OCI-M2 (cell line): ENCODE measurements around the gene ALDH1L2.
"Not testable (repeated sequence)": the region's sequence is repeated elsewhere in the genome, so short reads cannot be mapped to it uniquely, and the experiment has no call there.

Experiments
- DNase-seq: peaks from one replicate; lab custom pipeline; 2025; ENCODE audit not compliant: unreplicated experiment; lab: John Stamatoyannopoulos, UW

Gene ALDH1L2

DNA sequence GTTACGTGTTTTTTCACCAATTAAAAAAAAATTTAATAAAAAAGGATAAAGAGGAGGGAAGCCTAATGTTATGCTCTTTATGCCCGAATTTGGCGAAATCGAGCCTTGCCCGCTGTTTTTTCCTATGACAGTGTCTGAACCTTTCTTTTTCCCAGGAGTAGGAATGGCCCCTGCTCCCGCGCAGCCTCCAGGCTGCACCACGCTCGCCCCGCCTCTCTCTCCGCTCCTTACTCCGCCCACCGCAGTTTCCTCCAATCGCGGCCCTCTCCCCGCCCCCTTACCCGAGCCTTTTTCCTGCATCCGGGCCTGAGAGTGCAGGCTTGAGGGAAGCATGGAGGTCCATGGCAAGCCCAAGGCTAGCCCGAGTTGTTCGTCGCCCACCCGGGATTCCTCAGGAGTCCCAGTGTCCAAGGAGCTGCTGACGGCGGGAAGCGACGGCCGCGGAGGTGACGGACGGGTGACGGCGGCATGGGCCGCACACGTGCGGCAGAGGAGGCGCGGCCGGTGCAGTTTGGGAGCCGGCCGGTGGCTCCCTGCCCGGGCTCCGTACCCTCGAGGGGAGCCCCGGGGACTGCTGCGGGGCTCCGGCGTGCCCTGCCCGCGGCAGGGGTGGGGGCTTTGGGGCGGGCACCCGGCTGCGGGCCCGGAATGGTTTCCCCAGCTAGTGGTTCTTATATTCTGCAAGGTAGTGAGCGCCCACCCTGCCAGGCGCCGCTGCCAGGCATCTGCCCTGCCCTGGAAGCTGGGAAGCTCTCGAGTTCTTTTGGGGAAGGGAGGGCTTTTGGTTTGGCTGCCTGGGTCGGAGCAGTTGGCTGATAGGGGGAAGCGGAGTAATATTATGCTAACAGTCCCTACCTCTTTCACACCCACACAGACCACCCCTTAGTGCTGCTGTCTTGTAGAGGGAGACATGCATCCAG lies 98.0 kb downstream of the ALDH1L2 start, which contains the start of gene NOPCHAP1:
Gene NOPCHAP1 (plus strand): TSS at position 295 of the 920 bp plus-strand sequence. CDS start 37 bp downstream, at position 332.
- peak; percentile 48 for DNase-seq

DNA sequence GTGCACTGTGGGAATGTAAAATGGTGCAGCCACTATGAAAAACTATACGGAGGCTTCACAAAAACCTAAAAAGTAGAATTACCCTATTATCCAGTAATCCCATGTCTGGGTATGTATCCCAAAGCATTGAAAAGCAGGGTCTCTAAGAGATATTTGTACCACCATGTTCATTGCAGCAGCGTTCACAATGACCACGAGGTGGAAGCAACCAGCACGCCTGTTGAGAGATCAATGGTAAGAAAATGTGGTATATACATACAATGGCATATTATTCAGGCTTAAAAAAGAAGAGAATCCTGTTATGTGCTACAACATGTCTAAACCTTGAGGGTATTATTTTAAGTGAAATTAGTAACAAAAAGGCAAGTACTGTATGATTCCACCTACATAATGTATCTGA lies 99.1 kb downstream of the ALDH1L2 start:
- no peak for DNase-seq

DNA sequence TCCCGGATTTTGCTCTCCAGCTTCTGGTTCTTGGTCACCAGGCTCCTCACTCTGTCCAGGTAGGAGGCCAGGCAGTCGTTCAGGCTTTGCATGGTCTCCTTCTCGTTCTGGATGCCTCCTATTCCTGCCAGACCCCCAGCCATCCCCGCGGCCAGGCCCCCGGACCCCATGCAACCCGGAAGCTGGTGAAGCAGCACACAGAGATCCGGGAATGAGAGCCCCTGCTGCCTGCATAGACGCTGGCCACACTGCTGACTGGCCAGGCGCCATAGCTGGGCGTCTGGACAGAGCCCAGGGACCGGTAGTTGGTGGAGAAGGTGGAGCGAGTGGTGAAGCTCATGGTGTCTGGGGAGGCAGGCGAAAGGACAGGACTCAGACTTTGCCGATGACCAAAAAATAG lies 106.6 kb downstream of the ALDH1L2 start:
- DNase-seq = not testable (repeated sequence)

DNA sequence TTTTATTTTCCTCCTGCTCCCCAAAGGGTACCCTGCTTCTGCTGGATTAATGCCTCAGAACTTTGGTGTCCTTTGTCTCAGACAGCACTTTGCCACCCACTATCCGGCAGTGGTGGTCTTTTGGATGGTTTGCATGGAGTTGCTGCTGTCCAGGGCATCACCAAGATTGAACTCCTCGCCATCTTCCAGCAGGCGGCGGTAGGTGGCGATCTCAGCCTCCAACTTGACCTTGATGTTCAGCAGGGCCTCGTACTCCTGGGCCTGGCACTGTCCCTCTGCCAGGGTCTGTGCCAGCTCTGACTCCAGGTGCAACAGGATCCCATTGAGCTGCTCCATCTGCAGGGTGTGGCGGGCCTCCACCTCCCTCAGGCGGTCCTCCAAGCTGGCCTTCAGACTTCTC lies 107.6 kb downstream of the ALDH1L2 start:
- DNase-seq = no peak

DNA sequence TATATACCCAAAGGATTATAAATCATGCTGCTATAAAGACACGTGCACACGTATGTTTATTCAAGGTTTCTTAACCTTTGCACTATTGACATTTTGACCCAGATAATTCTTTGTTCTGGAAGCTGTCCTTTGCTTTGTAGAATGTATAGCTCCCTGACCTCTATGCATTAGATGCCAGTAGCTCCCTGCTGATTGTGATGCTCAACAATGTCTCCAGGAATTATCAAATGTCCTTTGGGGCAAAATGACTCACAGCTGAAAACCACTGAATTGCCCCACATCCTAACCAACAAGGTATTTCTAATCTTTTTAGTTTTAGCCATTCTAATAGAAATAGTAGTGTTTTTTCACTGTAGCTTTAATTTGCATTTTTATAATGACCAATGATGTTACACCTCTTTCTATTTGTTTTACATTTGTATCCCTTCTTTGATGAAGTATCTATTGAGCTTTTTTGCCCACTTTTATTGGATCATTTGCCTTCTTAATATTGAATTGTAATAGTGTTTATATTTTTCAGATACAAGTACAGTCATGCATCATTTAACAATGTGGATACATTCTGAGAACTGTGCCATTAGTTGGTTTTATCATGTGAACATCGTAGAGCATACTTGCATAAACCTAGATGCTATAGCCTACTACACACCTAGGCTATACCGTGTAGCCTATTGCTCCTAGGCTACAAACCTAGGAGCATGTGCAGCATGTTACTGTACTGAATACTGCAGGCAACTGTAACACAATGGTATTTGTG lies 108.5 kb downstream of the ALDH1L2 start:
- no peak for DNase-seq

DNA sequence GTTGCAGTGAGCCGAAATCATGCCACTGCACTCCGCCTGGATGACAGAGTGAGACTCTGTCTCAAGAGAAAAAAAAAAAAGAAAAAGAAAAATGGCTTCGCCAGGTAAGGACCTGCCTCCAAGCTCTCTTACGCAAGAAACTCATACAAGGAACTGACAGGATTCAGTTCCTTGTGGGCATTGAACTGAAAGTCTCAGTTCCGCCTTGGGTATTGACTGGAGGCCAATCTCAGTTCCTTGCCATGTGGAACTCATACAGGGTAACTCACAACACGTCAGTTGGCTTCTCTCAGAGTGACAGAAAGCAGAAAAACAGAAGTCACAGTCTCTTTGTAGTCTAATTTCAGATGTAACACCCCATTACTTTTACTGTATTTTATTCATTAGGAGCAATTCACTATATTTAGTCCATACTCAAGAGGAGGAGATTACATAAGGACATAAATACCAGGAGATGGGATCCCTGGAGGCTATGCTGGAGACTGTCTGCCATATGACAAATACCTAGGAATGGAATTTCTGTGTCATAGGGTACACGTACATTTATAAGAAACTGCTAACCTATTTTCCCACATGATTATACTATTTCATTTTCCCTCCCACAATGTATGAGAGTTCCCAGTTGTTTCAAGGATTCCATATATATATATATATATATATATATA lies 109.5 kb downstream of the ALDH1L2 start:
- DNase-seq = no peak

DNA sequence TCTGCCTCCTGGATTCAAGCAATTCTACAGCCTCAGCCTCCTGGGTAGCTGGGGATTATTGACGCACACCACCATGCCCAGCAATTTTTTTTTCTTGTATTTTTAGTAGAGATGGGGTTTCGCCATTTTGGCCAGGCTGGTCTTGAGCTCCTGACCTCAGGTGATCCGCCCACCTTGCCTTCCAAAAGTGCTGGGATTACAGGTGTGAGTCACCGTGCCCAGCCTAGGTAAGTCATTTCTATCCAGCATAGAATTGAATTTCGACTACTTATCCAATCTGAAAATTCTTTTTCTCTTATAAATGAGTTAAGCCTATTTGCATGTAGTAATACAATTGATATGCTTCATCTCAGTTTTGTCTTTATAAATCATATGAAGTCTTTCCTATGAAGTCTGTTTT lies 111.0 kb downstream of the ALDH1L2 start:
- DNase-seq = no peak

DNA sequence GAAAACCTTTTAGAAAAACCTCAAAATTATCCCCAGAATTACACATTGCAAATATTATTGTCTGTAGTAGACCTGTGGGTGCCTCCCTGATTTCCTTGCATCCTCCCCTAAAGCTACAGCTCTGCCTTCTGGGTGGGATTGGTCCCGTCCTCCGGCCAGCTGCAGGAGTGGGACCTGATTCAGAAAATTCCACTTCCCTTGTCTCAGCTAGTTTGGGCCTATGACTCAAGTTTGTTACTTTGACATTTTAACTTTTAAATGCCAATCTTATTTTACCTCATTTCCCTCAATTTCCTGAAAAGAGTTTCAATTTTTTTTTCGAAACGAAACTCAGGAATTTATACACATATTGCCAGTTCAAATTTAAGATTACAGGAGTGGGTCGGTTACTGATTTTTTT lies 113.0 kb downstream of the ALDH1L2 start:
- DNase-seq = no peak
